Lung (tissue), 12 donors: Measurements from ENCODE around the gene CLSTN1. TPM values are rescaled to one million over a fixed set of nuclear protein-coding genes. Genes with fewer than 3 reads are reported as not detected.

Experiments used
- ATAC-seq: fragments of 200-7000 bp; cut with Tn5 transposase; one replicate; pipeline ENCODE4 v1.9.1; 2020; ENCODE audit warnings: moderate number of reproducible peaks; ENCODE audit not compliant: insufficient read depth, low FRiP score
- DNase-seq, 3 donors: peaks; one replicate each; pipeline ENCODE4 v3.0.0-alpha.2; 2013 to 2017
- H3K27ac ChIP-seq, 2 donors: one replicate each; pipeline ENCODE4 v1.5.1; 2013; ENCODE audit warnings: mild to moderate bottlenecking in 2 of 2, moderate library complexity in 2 of 2, control low read depth in 1 of 2, inconsistent platforms in 1 of 2, low read depth in 1 of 2, low read length in 1 of 2
- H3K27me3 ChIP-seq, 3 donors: one replicate each; pipeline ENCODE4 v1.5.1; 2013; ENCODE audit warnings: low read length in 2 of 3; ENCODE audit not compliant: control insufficient read depth in 3 of 3, insufficient read depth in 3 of 3
- H3K36me3 ChIP-seq, 4 donors: one replicate each; pipeline ENCODE4 v1.5.1; 2013; ENCODE audit warnings: low read length in 4 of 4, mild to moderate bottlenecking in 1 of 4, moderate library complexity in 1 of 4; ENCODE audit not compliant: control insufficient read depth in 4 of 4, insufficient read depth in 4 of 4
- H3K4me1 ChIP-seq, 5 donors: one replicate each; pipeline ENCODE4 v1.5.1; 2013; ENCODE audit warnings: low read length in 5 of 5, mild to moderate bottlenecking in 2 of 5, moderate library complexity in 1 of 5; ENCODE audit not compliant: control insufficient read depth in 5 of 5, insufficient read depth in 5 of 5
- H3K4me3 ChIP-seq: one replicate; pipeline ENCODE4 v1.5.1; 2013; ENCODE audit warnings: mild to moderate bottlenecking, control low read depth, moderate library complexity
- H3K9ac ChIP-seq, 2 donors: one replicate each; pipeline ENCODE4 v1.5.1; 2013; ENCODE audit warnings: low read length in 2 of 2, control low read depth in 1 of 2; ENCODE audit not compliant: insufficient read depth in 1 of 2
- H3K9me3 ChIP-seq, 4 donors: one replicate each; pipeline ENCODE4 v1.5.1; 2013; ENCODE audit warnings: low read length in 3 of 4, mild to moderate bottlenecking in 1 of 4, moderate library complexity in 1 of 4; ENCODE audit not compliant: control insufficient read depth in 4 of 4, insufficient read depth in 3 of 4
- WGBS, 2 donors: extraction: QIAGEN DNeasy Blood & Tissue Kit; methylation state at CpG; one replicate each; pipeline ENCODE4 v1.1.7; 2013; 5-methylcytosine and 5-hydroxymethylcytosine counted together
- polyA plus RNA-seq, 2 donors: library from polyadenylated mRNA; stranded (reverse); fragments of 200-250 nt; gene quantifications; one replicate each; pipeline ENCODE4 v1.2.1, GENCODE V29; 2013
- total RNA-seq, 2 donors: library from RNA; depleted of rRNA in 1 of 2; stranded (reverse); fragments of >200 nt in 1 of 2; gene quantifications; one replicate each; pipeline ENCODE4 v1.2.1, GENCODE V29; 2014 to 2021
- TF ChIP-seq, protein P1 (sequence below): IDR thresholded peaks from 2 replicates; pipeline ENCODE4 v1.5.1; 2012; ENCODE audit warnings: mild to moderate bottlenecking; ENCODE audit errors: control extremely low read depth, extremely low read depth
- donor health status: control.
- donor health status: control.
- donor health status: Bipolar disorder and iron deficiency.
- donor health status: healthy.
- donor health status: DM: yes; HTN: yes; CAD: no.

CLSTN1 gene
- total and polyA plus RNA-seq, 4 donors: 37.1 to 88.0 (median 61.8) TPM

DNA sequence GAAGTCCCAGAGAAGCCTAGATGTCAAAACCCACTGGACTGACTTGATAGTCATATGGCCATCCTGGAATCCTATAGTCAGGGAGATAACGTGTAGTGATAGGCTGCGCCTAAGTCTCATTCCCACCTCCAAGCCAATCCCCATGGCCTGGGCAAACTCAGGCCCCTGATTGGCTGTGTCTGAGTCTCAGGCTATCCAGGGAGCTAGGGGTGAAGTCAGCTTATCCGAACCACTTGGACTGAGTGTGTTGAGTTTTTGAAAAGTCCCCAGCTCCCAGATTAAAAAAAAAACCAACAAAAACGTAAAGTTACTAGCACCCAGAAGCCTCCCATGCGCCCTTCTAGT lies 120.6 kb downstream of the CLSTN1 start:
- no peaks in the 10 kb centered on the region for H3K9me3 ChIP-seq
- H3K36me3 ChIP-seq: peaks cover 0 to 4% (median 0%) of the 10 kb centered on the region in 4 donors
- TF ChIP-seq, protein P1, sequence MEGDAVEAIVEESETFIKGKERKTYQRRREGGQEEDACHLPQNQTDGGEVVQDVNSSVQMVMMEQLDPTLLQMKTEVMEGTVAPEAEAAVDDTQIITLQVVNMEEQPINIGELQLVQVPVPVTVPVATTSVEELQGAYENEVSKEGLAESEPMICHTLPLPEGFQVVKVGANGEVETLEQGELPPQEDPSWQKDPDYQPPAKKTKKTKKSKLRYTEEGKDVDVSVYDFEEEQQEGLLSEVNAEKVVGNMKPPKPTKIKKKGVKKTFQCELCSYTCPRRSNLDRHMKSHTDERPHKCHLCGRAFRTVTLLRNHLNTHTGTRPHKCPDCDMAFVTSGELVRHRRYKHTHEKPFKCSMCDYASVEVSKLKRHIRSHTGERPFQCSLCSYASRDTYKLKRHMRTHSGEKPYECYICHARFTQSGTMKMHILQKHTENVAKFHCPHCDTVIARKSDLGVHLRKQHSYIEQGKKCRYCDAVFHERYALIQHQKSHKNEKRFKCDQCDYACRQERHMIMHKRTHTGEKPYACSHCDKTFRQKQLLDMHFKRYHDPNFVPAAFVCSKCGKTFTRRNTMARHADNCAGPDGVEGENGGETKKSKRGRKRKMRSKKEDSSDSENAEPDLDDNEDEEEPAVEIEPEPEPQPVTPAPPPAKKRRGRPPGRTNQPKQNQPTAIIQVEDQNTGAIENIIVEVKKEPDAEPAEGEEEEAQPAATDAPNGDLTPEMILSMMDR: no peak
- no peak overlapping the region for H3K27ac ChIP-seq
- H3K9ac ChIP-seq: no peak overlapping the region
- no peak for DNase-seq
- H3K4me3 ChIP-seq: no peak overlapping the region
- no peaks in the 10 kb centered on the region for H3K4me1 ChIP-seq
- ATAC-seq: no peak
- H3K27me3 ChIP-seq: peaks cover 0 to 2% (median 0%) of the 10 kb centered on the region in 3 donors
- 94 to 97% methylated on average over 5 of the region's 5 CpGs for WGBS, 2 donors

DNA sequence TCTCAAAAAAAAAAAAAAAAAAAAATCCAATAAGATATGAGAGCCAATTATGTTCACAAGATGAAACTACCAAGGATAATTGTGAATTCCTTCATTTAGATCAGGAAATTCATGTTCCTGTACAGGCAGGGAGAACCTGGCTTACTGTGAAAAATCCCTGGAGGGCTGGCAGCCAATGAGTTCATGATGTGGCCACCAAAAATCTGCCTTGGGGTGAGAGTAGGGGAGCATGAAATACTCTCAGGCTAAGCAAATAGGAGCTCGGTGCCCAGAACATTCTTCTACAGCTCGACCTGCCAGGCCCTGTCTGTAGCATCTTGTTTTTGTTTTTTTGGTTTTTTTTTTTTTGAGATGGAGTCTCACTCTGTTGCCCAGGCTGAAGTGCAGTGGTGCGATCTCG lies 122.1 kb downstream of the CLSTN1 start:
- TF ChIP-seq, protein P1: no peak
- Histone ChIP-seq H3K9ac (no peak overlapping the region), H3K27ac (no peak overlapping the region), H3K27me3 (peaks cover 0 to 2% (median 0%) of the 10 kb centered on the region in 3 donors), H3K4me3 (no peak overlapping the region), H3K4me1 (no peaks in the 10 kb centered on the region), H3K36me3 (peaks cover 0 to 4% (median 0%) of the 10 kb centered on the region in 4 donors), H3K9me3 (no peaks in the 10 kb centered on the region)
- 83 to 91% methylated on average over 4 of the region's 4 CpGs for WGBS, 2 donors
- no peak for DNase-seq
- no peak for ATAC-seq

DNA sequence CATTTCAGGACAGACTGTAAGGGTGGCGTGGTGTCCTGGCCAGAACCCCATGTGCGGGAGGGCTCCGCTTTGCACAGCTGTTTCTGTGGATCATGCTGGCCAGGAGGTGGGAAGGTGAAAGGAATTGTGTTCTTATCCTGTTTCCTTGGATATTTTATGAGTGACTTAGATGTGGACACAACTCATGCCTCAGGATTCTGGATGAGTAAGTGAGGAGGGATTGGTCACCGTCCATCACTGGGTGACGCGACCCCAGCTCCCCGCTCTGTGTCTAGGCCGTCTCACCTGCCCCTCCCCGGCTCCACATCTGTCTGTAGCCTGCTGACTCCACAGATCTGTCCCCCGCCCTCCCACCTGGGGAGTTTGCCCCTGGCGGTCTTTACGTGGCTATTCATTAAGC lies 123.4 kb downstream of the CLSTN1 start:
- H3K9ac ChIP-seq: no peak overlapping the region
- no peak overlapping the region for H3K27ac ChIP-seq
- H3K36me3 ChIP-seq: peaks cover 0 to 4% (median 0%) of the 10 kb centered on the region in 4 donors
- peaks cover 0 to 2% (median 0%) of the 10 kb centered on the region in 3 donors for H3K27me3 ChIP-seq
- DNase-seq (no peak), ATAC-seq (no peak)
- TF ChIP-seq, protein P1: no peak
- H3K9me3 ChIP-seq: no peaks in the 10 kb centered on the region
- H3K4me1 ChIP-seq: no peaks in the 10 kb centered on the region
- WGBS, 2 donors: 92 to 97% methylated on average over 12 of the region's 12 CpGs
- no peak overlapping the region for H3K4me3 ChIP-seq

DNA sequence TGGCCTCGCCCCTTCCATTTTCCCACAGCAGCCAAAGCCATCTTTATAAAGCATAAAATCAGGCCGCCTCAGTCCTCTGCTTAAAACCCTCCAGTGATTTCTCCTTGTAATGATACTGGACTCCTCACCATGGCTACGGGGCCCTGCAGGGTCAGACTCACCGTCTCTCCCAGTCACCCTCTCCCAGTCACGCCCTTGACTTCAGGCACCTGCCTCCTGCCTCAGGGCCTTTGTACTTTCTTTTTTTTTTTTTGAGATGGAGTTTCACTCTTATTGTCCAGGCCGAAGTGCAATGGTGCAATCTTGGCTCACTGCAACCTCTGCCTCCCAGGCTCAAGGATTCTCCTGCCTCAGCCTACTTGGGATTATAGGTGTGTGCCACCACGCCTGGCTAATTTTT lies 124.4 kb downstream of the CLSTN1 start:
- 88 to 90% methylated on average over 7 of the region's 7 CpGs for WGBS, 2 donors
- H3K36me3 ChIP-seq: peaks cover 0 to 4% (median 0%) of the 10 kb centered on the region in 4 donors
- TF ChIP-seq, protein P1: no peak
- H3K4me1 ChIP-seq: no peaks in the 10 kb centered on the region
- no peak overlapping the region for H3K27ac ChIP-seq
- DNase-seq (no peak), ATAC-seq (no peak)
- H3K27me3 ChIP-seq: peaks cover 0 to 2% (median 0%) of the 10 kb centered on the region in 3 donors
- no peaks in the 10 kb centered on the region for H3K9me3 ChIP-seq
- no peak overlapping the region for H3K9ac ChIP-seq
- no peak overlapping the region for H3K4me3 ChIP-seq
